Activated CD4-positive, CD25-positive, alpha-beta regulatory T cell treated with anti-CD3 and anti-CD28 coated beads, Interleukin-2, amount 50 U/mL, for 24 hours (primary cell): ENCODE results near the gene MYL4.
A peak's percentile ranks its signal among the peaks of the same experiment; 100 is the strongest.
"Not testable (repeated sequence)": the region's sequence is repeated elsewhere in the genome, so short reads cannot be mapped to it uniquely, and the experiment has no call there.

Source experiments
- ATAC-seq, 2 donors: fragments of 150-1000 bp; cut with Tn5 transposase; one replicate each; pipeline ENCODE4 v1.10.0; 2021; ENCODE audit warnings: mild to moderate bottlenecking in 1 of 2, moderate library complexity in 1 of 2

The MYL4 gene

GRCh38 chr17:47244697-47245096 lies 35.5 kb downstream of the MYL4 start:
- no peak for ATAC-seq

- ATAC-seq, result no peak
These were observed 37.0 kb downstream of the MYL4 start for GRCh38 chr17:47246120-47246519.

GRCh38 chr17:47250855-47251254 lies 41.7 kb downstream of the MYL4 start:
- no peak for ATAC-seq

- ATAC-seq, result no peak
These were observed 42.3 kb downstream of the MYL4 start for GRCh38 chr17:47251421-47251940.

- no peak for ATAC-seq
These were observed 43.1 kb downstream of the MYL4 start for GRCh38 chr17:47252209-47252608.

GRCh38 chr17:47252766-47253512 lies 43.8 kb downstream of the MYL4 start:
- no peak for ATAC-seq

- ATAC-seq, result peak; percentile 87 to 88
These were observed 44.6 kb downstream of the MYL4 start, which contains the start of gene ITGB3 for GRCh38 chr17:47253541-47254402. Gene ITGB3, plus strand, starts transcription at chr17:47253827. Its CDS starts 35 bp downstream, at chr17:47253862.

GRCh38 chr17:47254403-47254943 lies 45.3 kb downstream of the MYL4 start:
- ATAC-seq, result no peak

GRCh38 chr17:47257651-47258339 lies 48.6 kb downstream of the MYL4 start:
- no peak for ATAC-seq

GRCh38 chr17:47262586-47262985 lies 53.4 kb downstream of the MYL4 start:
- no peak for ATAC-seq

GRCh38 chr17:47264166-47264565 lies 55.0 kb downstream of the MYL4 start:
- ATAC-seq, result no peak

GRCh38 chr17:47265983-47266541 lies 56.9 kb downstream of the MYL4 start:
- no peak for ATAC-seq

- no peak for ATAC-seq
These were observed 57.6 kb downstream of the MYL4 start for GRCh38 chr17:47266782-47267181.

GRCh38 chr17:47267354-47267828 lies 58.2 kb downstream of the MYL4 start:
- no peak for ATAC-seq

- ATAC-seq, result not testable (repeated sequence)
These were observed 59.8 kb downstream of the MYL4 start for GRCh38 chr17:47268964-47269363.

GRCh38 chr17:47269561-47270280 lies 60.6 kb downstream of the MYL4 start:
- ATAC-seq, result not testable (repeated sequence)

GRCh38 chr17:47270946-47271705 lies 62.0 kb downstream of the MYL4 start:
- ATAC-seq, result peak in 1 of 2 donors; percentile 59

- no peak for ATAC-seq
These were observed 63.3 kb downstream of the MYL4 start for GRCh38 chr17:47272491-47272890.

GRCh38 chr17:47273245-47273644 lies 64.1 kb downstream of the MYL4 start:
- ATAC-seq, result no peak
